DMS153 (cell line): ENCODE data around the gene SGSH.
"Not testable (repeated sequence)": the region's sequence is repeated elsewhere in the genome, so short reads cannot be mapped to it uniquely, and the experiment has no call there.

Experiments used
- DNase-seq: peaks from one replicate; lab custom pipeline; 2025; lab: John Stamatoyannopoulos, UW

SGSH gene

DNA sequence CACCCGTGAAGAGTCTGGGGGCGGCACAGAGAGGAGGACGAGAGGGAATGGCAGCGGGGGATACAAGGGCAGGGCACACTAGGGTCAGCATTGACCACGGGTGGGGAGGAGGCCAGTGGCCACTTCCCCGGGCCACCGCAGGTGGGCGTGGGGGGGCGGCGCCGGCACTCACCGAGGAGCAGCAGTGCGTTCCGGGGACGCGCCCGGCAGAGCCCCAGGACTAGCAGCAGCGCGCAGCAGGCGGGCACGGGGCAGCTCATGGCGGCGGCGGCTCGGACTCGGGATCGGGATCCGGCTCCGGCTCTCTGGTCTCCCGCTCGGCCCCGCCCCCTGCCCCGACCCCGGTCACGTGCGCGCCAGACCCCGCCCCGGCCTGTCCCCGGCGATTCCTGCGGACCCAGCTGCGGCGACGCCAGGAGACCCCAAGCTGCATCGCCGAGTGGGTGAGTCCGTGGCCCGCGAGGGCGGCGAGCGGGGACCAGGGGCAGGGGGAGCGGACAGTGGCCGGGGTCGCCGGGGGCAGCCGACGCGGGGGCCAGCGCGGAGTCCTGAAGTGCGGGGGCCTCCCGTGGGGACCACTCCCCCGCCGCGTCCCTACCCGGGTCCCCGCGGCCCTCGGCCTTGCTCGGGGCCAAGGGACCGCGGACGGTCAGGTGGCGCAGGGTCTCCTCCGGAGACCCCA lies at the start of gene SGSH, which contains the start of gene SLC26A11:
SGSH (minus strand) TSS at position 280 of the 682 bp plus-strand sequence; CDS start at position 260, 20 bp downstream.
SLC26A11 (plus strand) TSS at position 374 of the 682 bp plus-strand sequence. CDS start 1,134 bp downstream, outside the sequence.
- peak; percentile 29 for DNase-seq

DNA sequence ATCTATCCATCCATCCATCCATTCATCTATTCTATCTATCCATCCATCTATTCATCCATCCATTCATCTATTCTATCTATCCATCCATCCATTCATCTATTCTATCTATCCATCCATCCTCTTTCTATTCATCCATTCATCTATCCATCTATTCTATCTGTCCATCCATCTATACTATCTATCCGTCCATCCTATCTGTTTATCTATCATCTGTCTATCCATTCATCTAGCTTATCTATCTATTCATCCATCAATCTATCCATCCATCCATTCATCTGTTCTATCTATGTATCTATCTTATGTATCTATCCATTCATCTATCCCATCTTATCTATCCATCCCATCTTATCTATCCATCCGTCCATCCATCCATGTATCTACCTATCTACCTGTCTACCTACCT lies 49.3 kb upstream of the SGSH start:
- no peak for DNase-seq

DNA sequence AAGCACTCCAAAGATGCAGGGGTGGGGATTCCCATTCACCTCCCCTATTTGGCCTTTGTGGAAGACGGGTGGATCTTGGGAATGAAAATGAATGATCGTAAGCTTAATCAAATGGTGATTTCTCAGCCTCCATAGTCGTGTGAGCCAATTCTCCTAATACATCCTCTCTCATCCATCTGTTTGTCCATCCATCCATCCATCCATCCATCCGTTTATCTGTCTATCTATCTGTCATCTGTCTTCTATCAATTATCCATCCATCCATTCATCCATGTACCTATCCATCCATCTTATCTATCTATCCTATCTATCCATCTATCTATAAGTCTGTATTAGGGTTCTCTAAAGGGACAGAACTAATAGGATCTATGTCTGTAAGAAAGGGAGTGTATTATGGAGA lies 48.3 kb upstream of the SGSH start:
- no peak for DNase-seq

DNA sequence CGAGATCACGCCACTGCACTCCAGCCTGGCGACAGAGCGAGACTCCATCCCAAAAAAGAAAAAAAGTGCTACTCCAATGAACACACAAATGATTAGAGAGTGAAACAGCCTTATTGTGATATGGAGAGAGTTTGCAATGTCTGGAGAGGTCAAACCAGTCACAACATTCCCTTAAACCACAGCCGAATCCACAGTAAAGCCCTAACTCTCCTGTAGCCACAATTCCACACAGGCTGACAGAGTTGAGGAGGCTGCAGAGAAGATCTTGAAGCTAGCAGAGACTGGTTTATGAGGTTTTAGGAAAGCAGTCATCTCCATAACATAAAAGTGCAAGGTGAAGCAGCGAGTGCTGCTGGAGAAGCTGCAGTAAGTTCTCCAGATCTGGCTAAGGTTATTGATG lies 47.3 kb upstream of the SGSH start:
- no peak for DNase-seq

DNA sequence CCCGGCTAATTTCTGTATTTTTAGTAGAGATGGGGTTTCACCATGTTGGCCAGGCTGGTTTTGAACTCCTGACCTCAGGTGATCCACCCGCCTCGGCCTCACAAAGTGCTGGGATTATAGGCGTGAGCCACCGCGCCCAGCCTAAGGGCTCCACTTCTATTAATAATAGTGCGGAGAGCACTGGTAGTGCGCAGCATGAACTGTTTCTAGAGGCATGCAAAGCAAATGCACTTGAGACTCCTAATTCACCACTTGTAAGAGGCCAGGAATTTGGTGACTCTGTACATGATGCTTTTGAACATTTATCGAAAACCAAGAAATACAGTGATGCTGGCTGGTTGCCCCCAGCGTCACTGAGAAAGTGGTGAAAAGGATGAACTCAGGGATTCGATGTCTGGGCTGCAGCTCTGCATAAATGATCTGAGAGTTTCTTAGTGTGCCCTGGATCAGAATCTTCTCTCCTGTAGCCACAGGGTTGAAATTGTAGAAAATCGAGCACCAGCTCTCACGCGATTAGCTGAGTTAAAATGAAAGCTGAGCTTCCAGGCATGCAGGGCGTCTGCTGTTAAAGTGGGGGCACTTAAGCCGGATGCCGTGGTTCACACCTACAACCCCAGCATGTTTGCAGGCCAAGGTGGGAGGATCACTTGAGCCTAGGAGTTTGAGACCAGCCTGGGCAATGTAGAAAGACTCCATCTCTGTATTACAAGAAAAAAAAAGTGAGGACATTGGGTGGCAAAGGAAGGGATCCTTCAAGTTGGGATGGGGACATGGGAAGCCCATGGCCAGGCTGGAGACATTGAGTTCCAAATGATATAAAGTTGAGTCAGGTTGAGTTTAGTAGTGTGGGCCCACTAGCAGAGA lies 45.3 kb upstream of the SGSH start:
- no peak for DNase-seq

DNA sequence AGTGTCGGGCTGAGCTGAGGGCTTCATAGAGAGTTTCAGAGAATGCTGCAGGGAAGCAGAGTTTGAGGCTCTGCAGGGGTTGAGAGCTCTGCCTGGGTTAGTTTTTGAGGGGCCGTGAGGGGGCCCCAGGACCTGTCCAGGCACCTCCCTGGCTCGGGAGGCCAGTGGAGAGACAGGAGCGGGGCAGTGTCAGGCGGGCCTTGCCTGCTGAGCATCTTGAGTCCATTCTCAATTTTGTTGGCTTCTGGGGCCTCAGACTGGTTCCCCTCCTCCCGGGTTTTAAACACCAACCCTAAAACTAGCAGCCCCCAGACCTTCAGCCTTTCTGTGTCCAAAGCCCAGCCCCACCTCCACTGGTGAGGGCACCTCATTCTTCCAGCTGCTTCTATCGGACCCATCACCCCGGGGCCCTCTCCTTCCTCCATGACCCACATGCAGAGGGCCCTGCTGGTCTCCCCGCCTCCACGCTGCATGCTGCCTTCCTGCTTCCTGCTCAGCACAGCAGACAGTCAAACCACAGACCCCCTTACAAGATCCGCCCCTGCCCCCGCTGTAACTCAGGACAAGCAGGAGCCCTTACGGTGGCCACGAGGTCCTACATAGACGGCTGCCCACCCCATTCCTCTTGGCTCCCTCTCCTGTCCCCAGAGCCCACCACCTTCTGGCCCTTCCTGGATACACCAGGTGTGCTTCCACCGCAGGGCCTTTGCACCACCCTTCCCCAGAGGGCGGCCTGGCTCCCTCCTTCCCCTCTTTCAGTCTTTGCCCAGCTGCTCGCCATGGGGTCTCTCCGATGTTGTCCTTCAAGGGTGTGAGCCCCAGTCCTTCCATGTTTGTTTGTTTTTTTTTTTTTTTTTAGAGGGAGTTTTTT lies 44.3 kb upstream of the SGSH start:
- DNase-seq = no peak

DNA sequence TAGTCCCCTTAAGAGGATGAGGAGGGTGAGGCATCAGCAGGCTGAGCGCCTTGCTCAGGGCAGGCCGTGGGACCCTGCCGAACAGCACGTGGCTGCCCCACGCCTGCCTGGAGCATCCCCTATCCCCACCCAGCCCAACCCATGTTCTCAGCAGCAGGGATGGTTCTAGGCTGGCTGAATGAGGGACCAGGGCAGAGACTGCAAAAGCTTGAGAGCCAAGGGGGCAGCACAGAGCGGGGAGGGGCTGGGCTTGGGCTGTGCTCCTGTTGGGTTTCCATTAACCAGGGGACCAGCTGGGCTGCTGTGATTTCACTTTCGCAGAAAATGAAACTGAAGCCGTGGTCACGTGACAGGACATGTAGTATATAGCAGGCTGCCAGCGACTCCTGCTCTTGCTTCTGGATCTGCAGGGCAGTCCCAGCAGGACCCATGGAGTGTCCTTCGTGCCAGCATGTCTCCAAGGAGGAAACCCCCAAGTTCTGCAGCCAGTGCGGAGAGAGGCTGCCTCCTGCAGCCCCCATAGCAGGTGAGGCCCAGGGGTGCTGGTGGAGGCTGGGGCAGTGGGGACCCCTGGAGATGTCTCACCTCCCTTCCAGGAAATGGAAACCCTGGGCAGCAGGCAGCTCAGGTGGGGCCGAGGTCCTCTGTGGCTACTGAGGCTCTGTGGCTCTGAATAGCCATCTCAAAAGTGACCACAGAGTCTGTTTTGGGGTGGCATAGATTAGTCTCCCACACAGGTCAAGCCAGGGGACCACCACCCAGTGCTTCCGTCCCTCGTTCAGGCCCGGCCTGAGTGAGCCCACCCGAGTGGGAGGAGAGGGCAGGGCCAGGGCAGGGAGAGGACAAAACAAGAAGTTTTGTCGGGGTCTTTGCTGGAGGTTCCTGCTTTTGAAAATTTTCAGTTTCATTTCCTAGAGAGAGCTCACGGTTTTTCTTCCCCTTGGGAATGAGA lies 43.4 kb upstream of the SGSH start:
- peak; percentile 85 for DNase-seq

DNA sequence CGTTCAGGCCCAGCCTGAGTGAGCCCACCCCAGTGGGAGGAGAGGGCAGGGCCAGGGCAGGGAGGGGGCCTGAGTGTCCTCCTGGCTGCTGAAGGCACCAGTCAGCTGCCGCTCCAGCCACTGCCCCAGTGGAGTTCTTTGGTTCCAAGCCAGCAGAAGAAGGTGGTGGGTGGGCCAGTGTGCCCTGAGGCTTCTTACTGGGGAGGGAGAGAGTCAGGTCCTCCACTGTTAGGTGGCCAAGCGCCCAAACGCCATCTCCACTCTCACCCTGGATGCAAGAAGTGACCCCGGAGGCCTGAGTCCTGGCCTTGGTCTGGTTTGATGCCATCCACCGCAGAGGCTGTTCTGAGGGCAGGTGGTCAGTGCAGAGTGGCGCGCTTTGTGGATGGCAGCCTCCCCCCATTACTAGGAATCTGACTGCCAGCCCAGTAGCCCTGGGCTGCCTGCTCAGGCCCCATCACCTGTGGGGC lies 42.7 kb upstream of the SGSH start:
- no peak for DNase-seq

DNA sequence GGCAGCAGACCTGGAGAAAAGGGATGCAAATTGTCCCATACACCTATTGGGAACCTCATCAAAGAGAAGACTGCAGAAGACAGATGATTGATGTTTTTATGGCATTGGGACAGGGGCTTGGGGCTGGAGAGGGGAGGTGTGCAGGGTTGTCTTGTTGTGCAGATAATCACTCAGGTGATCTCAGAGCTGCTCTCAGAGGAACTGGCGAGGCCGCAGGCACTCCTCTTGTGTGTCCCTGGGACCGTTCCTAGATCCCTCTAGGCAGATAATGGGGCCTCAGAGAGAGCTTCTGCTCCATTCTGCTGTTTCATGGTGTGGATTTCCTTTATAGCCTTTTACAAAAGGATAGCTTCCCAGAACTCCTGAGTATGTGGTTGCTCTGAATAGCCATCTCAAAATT lies 42.2 kb upstream of the SGSH start:
- peak; percentile 17 for DNase-seq

DNA sequence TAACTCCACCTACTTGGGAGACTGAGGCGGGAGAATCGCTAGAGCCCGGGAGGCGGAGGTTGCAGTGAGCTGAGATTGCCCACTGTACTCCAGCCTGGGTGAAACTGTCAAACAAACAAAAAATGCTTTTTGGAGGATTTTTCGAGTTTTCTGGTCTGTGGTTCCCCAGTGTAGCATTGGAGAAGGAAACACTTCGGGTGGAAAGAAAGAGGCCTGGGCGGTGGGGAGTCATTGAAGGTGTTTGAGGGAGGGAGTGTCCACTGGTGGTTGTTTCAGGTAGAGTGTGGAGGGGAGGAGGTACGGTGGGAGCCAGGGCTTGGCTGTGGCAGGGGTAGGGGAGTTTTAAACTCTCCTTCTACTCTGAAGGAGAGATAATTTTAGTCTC lies 41.8 kb upstream of the SGSH start:
- DNase-seq = no peak

DNA sequence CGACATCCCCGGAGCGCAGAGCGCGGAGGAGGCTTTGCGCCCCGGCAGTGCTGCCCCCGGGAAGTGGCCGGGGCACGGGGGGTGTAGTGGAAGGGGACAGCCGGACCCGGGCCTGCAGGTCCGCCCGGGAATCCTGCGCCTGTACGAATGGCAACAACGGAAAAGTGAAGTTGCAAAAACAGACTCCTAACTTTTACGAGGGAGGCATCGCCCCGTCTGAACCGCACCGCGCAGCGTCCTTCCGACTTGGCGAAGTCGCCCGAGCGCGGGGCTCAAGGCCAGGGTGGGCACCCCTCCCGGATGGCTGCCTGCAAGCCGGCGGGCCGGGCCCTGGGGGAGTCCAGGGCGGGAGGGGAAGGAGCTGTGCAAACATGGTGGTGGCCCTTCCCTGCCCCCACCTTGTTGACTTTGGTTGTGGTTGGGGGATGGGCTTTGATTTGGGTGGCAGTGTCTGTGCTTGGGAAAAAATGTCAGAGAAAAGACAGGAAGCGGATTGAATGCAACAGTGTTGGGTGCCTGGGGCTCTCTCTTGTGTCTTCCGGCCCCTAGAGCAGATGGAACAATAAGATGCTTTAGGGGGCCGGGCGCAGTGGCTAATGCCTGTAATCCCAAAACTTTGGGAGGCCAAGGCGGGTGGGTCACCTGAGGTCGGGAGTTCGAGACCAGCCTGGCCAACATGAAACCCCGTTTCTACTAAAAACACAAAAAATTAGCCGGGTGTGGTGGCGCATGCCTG lies 41.2 kb upstream of the SGSH start:
- DNase-seq = peak; percentile 58

DNA sequence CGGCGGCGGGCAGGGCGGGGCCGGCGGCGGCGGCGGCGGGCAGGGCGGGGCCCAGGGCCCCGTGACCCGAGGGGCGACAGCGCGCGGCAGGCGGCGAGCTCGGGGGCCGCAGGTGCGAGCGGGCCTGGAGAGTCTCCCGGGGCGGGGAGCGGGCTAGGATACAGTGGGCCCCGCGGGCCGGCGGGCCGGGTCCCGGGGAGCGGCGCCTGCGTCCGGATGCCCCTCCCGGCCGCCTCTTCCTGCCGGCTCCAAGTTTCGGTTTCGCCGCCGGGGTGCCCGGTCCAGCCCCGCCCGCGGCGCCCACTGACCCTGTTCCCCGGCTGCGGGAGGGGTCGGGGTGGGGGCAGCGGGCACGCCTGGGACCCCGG lies 40.6 kb upstream of the SGSH start, which contains the start of gene RNF213:
RNF213 (plus strand) TSS at position 62 of the 368 bp plus-strand sequence. CDS start 2,830 bp downstream, outside the sequence.
- DNase-seq = no peak

DNA sequence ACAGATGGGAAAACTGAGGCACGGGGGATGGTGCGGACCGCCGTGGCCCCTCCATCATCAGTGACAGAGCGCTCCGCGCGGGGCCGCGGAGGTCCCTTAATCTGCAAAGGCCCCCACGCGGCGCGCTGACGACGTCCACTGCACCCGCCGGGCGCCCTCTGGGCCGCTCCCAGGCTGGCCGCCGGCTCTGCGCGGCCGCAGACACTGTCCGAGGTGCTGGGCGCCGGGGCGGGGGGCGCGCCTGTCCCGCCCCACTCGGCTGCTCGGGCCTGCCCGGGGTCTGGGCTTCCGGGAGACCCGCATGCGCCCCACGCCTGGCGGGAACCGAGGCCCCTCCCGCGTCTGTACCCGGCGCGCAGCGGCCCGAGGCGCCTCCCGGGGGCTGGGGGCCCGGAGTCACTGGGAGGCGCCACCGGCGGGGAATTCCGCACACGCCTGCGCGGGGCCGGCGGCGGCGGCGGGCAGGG lies 40.0 kb upstream of the SGSH start:
- DNase-seq = no peak

DNA sequence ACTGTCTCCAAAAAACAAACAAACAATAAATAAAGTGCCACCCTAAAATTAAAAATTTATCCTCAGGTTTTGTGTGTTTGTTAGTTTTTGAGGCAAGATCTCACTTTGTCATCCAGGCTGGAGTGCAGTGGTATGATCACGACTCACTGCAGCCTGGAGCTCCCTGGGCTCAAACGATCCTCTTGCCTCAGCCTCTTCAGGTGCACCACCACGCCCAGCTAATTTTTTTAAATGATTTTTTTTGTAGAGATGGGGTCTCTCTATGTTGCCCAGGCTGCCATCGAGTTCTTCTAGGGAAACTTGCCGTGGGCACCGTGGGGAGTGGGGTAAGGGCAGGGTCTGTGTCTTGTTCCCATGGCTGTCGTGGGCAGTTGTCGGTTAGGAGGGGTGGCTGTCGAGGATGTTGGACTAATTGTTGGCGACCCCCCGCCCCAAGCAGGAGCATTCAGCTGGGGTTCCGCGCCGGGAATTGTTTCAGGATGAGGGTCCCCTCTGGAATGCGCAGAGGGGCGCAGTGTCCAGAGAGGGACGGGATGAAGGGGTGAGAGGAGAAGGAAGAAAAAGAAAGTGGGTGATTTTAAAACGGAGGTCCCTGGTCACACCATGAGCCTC lies 39.4 kb upstream of the SGSH start:
- no peak for DNase-seq

DNA sequence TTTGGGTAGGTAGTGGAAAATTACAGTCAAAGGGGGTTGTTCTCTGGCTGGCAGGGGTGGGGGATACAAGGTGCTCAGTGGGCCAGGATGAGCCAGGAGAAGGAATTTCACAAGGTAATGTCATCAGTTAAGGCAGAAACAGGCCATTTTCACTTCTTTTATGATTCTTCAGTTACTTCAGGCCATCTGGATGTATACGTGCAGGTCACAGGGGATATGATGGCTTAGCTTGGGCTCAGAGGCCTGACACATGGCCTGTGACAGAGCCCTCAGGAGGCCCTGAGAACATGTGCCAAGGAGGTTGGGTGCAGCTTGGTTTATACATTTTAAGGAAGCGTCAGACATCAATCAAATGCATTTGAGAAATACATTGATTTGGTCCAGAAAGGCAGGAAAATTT lies 38.2 kb upstream of the SGSH start:
- DNase-seq = not testable (repeated sequence)

DNA sequence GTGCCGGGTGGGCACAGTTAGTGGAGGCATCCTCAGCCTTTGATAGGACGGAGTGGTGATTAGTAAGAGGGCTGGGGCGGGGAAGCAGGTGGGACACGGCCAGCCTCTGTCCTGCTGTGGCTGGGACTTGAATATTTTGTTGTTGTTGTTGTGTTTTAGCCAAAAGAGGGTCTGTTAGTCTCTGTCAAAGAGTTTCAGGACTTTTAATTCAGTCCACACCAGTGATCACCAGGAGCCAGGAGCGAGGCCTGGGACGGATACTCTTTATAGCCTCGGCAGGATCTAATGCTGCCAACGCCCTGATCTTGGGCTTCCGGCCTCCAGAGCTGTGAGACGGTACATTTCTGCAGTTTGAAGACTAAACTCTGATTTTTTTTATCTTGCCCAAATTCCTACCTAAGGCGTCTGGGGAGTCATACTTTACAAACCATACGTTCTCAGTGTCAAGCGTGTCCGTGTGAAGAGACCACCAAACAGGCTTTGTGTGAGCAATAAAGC lies 37.6 kb upstream of the SGSH start:
- no peak for DNase-seq

DNA sequence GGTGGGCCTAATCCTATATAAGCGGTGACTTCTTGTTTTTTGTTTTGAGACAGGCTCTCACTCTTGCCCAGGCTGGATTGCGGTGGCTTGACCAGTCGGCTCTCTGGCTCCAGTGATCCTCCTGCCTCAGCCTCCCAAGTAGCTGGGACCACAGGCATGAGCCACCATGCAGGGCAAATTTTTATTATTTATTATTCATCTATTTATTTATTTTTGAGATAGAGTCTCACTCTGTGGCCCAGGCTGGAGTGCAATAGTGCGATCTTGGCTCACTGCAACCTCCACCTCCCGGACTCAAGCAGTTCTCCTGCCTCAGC lies 35.9 kb upstream of the SGSH start:
- DNase-seq = no peak

DNA sequence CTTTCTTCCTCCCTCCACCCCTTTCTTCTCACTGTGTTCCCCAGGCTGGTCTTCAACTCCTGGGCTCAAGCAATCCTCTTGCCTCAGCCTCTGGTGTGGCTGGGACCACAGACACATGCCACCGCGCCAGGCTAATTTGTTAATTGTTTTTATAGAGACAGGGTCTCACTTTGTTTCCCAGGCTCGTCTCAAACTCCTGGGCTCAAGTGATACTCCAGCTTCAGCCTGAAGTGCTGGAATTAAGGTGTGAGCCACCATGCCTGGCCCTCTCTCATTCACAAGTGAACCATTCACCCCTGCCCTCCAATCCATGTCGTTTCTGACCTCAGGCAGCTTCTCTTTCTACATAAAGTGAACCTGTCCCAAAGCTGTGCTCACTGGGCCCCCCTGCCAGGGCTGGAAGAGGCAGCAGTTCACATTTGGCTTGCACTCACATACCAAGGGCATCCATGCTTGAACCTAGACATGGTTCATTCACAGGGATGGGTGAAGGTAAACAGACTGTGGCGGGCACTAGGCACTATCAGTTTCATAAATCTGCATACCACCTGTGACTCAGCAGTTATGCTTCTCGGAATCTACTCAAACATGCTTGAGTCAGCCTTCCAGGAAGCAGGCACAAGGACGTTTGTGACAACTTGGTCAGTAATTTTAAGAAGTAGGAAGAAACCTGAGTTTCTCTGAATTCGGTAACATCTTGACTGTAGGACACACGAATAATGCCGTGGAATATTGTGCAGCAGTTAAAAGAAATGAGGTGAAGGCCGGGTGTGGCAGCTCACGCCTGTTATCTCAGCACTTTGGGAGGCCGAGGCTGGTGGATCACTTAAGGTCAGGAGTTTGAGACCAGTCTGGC lies 34.5 kb upstream of the SGSH start:
- peak; percentile 61 for DNase-seq
